Stimulated activated memory B cell treated with anti-CD40 and anti-IgM and Interleukin-4, amounts not matched to agents 10 μg/mL and 1 μg/mL and 100 μg/mL, for 72 hours (primary cell): ENCODE data around the gene MZB1.

Experiments
- ATAC-seq: fragments of 150-1000 bp; cut with Tn5 transposase; 2 replicates; pipeline ENCODE4 v1.10.0; 2021
- H3K27ac Mint-ChIP-seq: one replicate; pipeline ENCODE4 v1.8.0; 2022; ENCODE audit warnings: mild to moderate bottlenecking, mixed read lengths
- H3K27me3 Mint-ChIP-seq: one replicate; pipeline ENCODE4 v1.8.0; 2022; ENCODE audit warnings: mixed read lengths
- H3K36me3 Mint-ChIP-seq: one replicate; pipeline ENCODE4 v1.8.0; 2022; ENCODE audit warnings: mixed read lengths
- H3K4me1 Mint-ChIP-seq: one replicate; pipeline ENCODE4 v1.8.0; 2022; ENCODE audit warnings: mixed read lengths
- H3K4me3 Mint-ChIP-seq: one replicate; pipeline ENCODE4 v1.8.0; 2022; ENCODE audit warnings: mild to moderate bottlenecking, moderate library complexity, mixed read lengths
- H3K9me3 Mint-ChIP-seq: one replicate; pipeline ENCODE4 v1.8.0; 2022; ENCODE audit warnings: mixed read lengths

Gene MZB1, protein sequence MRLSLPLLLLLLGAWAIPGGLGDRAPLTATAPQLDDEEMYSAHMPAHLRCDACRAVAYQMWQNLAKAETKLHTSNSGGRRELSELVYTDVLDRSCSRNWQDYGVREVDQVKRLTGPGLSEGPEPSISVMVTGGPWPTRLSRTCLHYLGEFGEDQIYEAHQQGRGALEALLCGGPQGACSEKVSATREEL

DNA sequence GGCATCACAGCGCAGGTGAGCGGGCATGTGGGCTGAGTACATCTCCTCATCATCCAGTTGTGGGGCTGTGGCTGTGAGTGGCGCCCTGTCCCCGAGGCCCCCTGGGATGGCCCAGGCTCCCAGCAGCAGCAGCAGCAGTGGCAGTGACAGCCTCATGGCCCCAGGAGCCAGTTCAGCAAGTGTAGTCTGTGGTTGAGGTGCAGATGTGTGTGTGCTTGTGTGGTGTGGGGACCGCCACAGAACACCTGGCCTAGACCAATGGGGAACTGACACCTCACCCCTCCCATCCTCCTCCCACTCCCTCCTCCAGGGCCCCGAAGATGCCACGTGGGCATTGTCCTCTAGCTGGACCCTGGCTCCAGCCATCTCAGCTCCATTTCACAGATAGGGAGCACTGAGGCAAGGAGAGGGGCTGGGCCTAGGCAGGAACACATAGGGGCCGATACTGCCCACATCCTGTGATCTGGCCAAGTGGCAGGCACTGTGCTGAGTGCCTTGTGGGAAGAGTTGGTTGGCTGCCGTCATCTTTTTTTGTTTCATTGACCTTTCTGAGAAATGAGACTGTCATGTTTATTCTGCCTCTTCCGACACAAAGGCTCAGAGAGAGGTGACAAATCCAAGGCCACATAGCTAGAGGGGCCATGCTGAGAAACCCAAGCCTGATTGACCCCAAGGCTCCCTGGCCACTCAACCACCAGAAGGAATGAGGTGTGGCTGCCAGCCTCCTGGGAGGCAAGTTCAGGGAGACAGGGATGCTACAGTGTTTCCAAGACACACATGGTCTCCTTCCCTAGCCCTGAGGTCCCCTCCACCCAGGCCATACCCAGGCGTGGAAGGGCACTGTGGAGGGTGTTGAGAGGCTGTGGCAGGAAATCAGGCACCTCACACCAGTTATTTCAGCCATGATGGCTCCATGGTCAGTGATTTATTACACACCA is at the start of gene MZB1:
TSS of gene MZB1 (minus strand) at position 213 of the 938 bp plus-strand sequence. CDS start at position 156, 57 bp downstream.
- peak; percentile 84 for ATAC-seq
- no peaks in the 10 kb centered on the region for H3K36me3 Mint-ChIP-seq
- H3K27ac Mint-ChIP-seq: peak within 1 kb of the TSS; percentile 98
- H3K9me3 Mint-ChIP-seq: no peaks in the 10 kb centered on the region
- peaks cover 84% of the 10 kb centered on the region for H3K4me1 Mint-ChIP-seq
- H3K27me3 Mint-ChIP-seq: no peaks in the 10 kb centered on the region
- peak within 1 kb of the TSS; percentile 89 for H3K4me3 Mint-ChIP-seq

DNA sequence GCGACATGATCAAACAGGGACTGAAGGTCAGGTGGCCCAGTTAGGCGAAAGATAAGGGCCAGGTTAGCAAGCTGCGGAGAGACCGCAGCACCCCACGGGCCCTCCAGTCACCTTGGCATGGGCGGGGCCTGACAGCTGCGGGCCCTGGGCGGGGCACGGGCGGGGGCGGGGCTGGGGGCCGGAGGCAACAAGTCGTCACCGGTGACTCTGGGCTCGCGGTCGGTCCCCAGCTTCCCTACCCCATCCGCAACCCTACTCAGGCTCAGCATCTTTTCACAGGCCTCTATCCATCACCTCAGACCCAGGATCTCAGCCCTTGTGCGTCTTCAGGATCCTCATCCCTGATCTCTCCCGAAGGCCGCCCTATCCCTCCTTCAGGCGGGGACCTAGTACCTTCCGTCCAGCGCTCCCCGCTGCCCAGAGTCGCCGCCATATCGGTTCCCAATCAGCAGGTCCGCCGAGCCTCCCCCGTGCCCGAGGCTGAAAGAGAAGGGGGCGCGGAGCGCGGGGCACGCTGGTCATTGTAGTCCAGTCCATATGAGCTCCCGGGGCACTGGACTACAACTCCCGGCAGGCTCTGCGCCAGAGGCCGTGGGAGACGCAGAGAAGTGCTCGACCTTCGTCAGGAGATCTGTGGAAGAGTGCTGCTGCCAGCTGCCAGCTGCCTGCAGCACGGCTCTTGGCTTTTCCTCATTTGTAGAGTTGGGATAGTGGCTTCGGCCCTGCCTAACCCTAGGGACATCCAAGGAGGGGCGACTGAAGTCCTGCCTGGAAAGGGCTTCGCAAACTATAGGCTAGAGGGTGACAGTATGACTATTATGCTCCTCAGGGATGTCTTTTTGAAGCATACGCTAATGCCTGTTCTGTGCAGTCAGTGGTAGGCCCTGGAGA is 49.5 kb upstream of the MZB1 start, which contains the start of gene DNAJC18:
TSS of gene DNAJC18 (minus strand) at position 513 of the 891 bp plus-strand sequence. CDS start at position 433, 80 bp downstream.
- ATAC-seq: peak; percentile 99
- no peaks in the 10 kb centered on the region for H3K9me3 Mint-ChIP-seq
- peaks cover 27% of the 10 kb centered on the region for H3K4me1 Mint-ChIP-seq

DNA sequence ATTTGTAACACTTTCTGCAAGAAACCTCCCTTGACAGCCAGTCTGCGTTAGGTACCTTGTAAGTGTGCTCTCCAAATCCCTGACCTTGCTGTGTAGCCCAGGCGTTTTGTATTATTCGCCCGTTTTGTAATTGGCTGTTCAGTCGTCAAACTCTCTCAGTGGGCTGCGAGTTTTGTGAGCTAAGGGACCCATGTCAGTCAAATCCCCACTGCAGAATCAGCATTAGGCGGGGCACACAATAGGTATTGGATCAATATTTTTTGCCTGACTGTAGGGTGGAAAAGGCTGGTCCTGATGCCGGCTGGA is 48.9 kb upstream of the MZB1 start:
- Mint-ChIP-seq H3K27ac (peak overlapping the region; percentile 97), H3K36me3 (peaks cover 15% of the 10 kb centered on the region), H3K9me3 (no peaks in the 10 kb centered on the region), H3K27me3 (no peaks in the 10 kb centered on the region), H3K4me1 (peaks cover 24% of the 10 kb centered on the region), H3K4me3 (peak overlapping the region; percentile 97)
- no peak for ATAC-seq

More for the DNA sequence above, 49.5 kb upstream of the MZB1 start, which contains the start of gene DNAJC18:
- H3K27ac Mint-ChIP-seq: peak within 1 kb of the TSS; percentile 97
- H3K27me3 Mint-ChIP-seq: no peaks in the 10 kb centered on the region
- peak within 1 kb of the TSS; percentile 97 for H3K4me3 Mint-ChIP-seq
- peaks cover 15% of the 10 kb centered on the region for H3K36me3 Mint-ChIP-seq

DNA sequence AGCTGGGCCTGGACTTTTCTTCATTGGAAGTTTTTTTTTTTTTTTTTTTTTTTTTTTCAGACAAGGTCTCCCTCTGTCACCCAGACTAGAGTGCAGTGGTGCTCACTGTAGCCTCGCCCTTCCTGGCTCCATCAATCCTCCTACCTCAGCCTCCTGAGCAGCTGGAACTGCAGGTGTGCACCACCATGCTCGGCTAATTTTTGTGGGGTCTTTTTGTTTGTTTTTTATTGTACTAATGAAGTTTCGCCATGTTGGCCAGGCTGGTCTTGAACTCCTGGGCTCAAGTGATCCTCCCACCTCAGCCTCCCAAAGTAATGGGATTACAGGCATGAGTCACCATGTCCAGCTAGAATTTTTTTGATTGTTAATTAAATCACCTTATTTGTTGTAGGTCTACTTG is 46.0 kb upstream of the MZB1 start:
- no peak overlapping the region for H3K27ac Mint-ChIP-seq
- no peak for ATAC-seq
- peaks cover 22% of the 10 kb centered on the region for H3K4me1 Mint-ChIP-seq
- peaks cover 15% of the 10 kb centered on the region for H3K36me3 Mint-ChIP-seq
- H3K4me3 Mint-ChIP-seq: no peak overlapping the region
- no peaks in the 10 kb centered on the region for H3K27me3 Mint-ChIP-seq
- no peaks in the 10 kb centered on the region for H3K9me3 Mint-ChIP-seq

DNA sequence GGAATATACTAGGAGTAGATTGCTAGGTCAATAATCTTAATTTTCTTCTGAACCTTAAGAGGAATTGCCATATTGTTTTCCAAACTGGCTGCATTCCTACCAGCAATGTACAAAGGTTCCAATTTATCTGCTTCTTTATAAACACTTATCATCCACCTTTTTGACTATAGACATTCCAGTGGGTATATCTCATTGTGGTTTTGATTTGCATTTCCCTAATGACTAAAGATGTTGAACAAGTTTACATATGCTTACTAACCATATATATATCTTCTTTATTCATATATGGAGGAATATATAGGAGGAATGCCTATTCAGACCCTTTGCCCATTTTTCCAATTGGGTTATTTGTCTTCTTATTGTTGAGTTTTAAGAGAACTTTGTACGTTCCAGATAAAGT is 42.0 kb upstream of the MZB1 start:
- Mint-ChIP-seq H3K4me1 (no peaks in the 10 kb centered on the region), H3K4me3 (no peak overlapping the region)
- no peak for ATAC-seq

DNA sequence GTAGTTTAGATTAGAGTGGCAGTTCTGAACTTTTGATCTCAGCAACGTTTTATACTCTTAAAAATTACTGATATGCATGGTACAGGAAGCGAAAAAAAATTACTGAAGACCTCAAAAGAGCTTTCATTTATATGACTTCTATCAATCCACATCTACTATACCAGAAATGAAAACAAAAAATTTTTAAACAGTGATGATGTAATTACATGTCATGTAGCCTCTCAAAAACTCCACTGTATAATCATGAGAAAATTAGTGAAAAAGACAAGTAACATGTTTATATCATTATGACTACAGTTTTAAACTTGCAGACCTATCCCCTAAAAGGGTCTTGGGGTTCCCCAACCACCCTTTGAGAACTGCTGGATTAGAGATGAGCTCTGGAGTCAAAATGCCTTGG is 40.3 kb upstream of the MZB1 start:
- no peaks in the 10 kb centered on the region for H3K27me3 Mint-ChIP-seq

More for the DNA sequence above, 42.0 kb upstream of the MZB1 start:
- no peaks in the 10 kb centered on the region for H3K27me3 Mint-ChIP-seq
- H3K27ac Mint-ChIP-seq: no peak overlapping the region
- peaks cover 16% of the 10 kb centered on the region for H3K36me3 Mint-ChIP-seq
- H3K9me3 Mint-ChIP-seq: no peaks in the 10 kb centered on the region

DNA sequence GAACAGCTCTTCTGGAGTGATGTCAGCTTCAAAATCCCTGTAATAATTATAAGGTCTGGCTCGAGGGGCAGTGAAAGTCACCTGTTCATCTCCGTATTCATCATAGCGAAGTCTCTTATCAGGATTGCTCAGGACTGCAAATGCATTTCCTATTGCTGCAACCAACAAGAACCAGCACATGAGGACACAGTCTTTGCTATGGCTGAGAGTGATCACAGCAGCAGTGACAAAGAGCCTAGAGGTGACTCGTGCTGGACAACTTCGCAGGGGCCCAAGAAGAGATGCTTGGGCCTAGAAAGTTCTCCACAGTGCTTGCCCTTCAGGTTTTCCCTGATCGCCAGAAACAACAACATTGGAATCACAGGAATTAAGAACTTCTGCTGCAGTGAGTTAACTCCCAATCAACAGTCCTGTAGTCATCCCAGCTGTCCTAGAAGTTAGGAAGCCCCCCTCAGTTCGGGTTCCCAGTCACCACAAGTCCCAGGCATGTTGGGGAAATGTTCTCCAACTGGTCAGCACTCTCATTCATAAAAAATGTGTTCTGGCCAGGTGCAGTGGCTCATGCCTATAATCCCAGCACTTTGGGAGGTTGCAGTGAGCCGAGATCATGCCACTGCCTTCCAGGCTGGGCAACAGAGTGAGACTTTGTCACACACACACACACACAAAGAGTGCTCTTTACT is 36.6 kb upstream of the MZB1 start:
- Mint-ChIP-seq H3K27ac (no peak overlapping the region), H3K9me3 (no peaks in the 10 kb centered on the region)
- ATAC-seq: no peak

More for the DNA sequence above, 40.3 kb upstream of the MZB1 start:
- H3K4me1 Mint-ChIP-seq: no peaks in the 10 kb centered on the region
- H3K4me3 Mint-ChIP-seq: no peak overlapping the region
- ATAC-seq: no peak
- peaks cover 16% of the 10 kb centered on the region for H3K36me3 Mint-ChIP-seq
- no peak overlapping the region for H3K27ac Mint-ChIP-seq
- H3K9me3 Mint-ChIP-seq: no peaks in the 10 kb centered on the region

DNA sequence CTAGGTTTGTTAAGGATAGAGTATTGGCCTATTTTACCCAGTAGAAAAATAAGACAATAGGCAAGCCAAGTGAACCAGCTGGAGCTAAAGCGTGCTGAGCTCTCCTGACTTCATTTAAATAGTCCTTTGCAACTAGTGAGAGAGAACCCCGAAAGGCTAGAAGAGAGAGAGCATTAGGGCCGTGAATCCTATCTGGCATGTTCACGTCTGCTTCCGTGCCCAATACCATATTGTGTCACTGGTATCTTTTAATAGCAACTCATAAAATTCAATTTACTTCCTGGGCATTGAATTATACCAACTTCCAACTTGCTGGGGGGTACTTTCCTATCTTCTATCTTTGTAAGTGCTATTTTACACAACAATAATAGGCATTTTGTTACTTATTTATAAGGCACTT is 35.8 kb upstream of the MZB1 start:
- Mint-ChIP-seq H3K9me3 (no peaks in the 10 kb centered on the region), H3K27ac (no peak overlapping the region), H3K4me1 (peaks cover 6% of the 10 kb centered on the region), H3K27me3 (no peaks in the 10 kb centered on the region), H3K4me3 (no peak overlapping the region), H3K36me3 (peaks cover 41% of the 10 kb centered on the region)
- ATAC-seq: no peak

More for the DNA sequence above, 36.6 kb upstream of the MZB1 start:
- peaks cover 35% of the 10 kb centered on the region for H3K36me3 Mint-ChIP-seq
- no peak overlapping the region for H3K4me3 Mint-ChIP-seq
- no peaks in the 10 kb centered on the region for H3K27me3 Mint-ChIP-seq
- peaks cover 6% of the 10 kb centered on the region for H3K4me1 Mint-ChIP-seq

DNA sequence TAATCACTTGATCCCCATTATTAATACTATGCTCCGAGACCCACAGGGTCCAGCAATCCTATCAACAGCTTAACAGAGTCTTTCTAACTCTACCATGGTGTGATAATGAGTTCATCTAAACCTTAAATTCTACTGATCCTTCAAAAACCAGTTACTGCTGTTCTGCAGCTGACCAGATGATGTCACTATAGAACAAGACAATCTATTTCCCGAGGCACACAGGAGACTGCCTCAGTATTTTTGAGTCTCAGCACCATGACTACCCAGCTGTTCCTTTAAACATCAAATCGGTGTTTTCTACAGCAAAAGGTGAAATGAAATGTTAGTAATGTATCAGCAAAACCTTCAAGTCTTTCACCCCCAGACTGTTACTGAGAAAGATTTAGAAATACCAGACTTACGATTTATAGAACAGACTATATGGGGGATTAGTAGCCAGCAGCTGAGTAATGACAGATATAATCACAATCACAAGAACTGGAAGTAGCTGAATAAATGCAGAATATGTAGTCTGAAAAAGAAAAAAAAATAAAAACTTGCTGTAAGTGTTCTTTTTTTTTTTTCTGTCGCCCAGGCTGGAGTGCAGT is 32.7 kb upstream of the MZB1 start:
- Mint-ChIP-seq H3K27me3 (no peaks in the 10 kb centered on the region), H3K9me3 (no peaks in the 10 kb centered on the region), H3K4me1 (peaks cover 6% of the 10 kb centered on the region), H3K27ac (peak overlapping the region; percentile 11), H3K36me3 (peaks cover 52% of the 10 kb centered on the region), H3K4me3 (no peak overlapping the region)
- ATAC-seq: peak; percentile 83

DNA sequence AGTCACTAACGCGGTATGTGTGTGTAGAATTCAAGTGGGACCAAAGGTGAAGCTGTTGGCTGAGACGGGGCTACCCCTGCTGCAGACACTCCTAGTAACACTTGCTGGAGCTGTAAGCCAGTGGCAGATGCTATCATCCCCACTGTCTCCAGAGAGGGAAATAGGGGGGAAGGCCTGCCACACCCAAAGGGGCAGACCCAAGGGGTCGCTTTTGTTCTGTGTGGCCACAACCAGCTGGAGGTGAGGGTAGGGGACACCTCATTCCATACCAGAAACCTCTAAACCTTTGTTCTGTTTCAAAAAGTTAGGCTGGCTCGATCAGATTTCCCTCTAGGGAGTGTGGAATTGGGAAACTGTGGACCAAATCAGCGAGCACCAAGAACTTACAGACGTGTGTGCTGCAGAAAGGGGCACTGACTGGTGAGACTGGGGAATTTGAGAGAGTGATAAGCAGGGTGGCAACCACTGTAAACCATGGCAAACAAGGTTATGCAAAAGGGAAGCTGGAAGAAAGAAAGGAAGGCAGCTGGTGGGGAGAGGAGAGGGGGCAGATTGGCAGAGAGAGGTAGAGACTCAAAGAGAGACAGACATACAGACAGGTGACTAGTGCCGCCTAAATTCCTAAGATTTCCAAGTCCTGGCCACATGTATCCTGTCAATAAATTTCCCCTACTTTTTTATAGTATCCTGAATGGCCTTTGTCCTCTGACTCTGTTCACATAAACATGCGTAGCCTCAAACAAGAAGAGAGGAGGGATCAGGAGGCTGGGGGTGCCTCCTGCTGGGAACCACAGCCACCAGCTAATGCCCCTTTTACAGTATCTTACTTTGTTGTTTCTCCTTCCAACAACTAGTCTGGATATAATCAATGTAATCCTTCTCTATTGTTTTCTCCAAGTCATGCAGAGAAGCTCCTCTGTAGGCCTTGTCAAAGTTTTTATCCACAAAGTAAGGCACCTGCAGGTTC is 29.8 kb upstream of the MZB1 start:
- H3K27me3 Mint-ChIP-seq: no peaks in the 10 kb centered on the region
- peaks cover 6% of the 10 kb centered on the region for H3K4me1 Mint-ChIP-seq
- H3K4me3 Mint-ChIP-seq: no peak overlapping the region
- ATAC-seq: no peak
- H3K36me3 Mint-ChIP-seq: peaks cover 42% of the 10 kb centered on the region
- no peaks in the 10 kb centered on the region for H3K9me3 Mint-ChIP-seq
- no peak overlapping the region for H3K27ac Mint-ChIP-seq

DNA sequence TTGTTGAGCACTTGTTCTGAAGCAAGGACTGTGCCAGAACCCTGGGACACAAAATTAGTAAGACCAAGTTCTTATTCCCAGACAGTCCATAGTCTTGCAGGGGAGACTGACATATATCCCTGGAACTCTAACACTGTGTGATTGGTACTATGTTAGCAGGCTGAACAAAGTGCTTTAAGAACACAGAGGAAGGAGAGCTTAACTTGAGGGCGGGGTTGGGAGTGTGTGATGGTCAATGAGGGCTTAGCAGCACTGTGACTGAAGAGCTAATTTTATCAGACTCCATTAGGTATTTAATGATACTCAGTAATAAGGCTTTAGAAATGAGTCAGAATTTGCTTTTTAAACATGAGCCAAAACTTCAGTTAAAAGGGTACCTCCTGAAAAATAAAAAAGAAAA is 29.1 kb upstream of the MZB1 start:
- peaks cover 39% of the 10 kb centered on the region for H3K36me3 Mint-ChIP-seq
- no peak overlapping the region for H3K27ac Mint-ChIP-seq
- no peaks in the 10 kb centered on the region for H3K9me3 Mint-ChIP-seq
- no peaks in the 10 kb centered on the region for H3K27me3 Mint-ChIP-seq
- ATAC-seq: no peak
- no peak overlapping the region for H3K4me3 Mint-ChIP-seq
- peaks cover 6% of the 10 kb centered on the region for H3K4me1 Mint-ChIP-seq

DNA sequence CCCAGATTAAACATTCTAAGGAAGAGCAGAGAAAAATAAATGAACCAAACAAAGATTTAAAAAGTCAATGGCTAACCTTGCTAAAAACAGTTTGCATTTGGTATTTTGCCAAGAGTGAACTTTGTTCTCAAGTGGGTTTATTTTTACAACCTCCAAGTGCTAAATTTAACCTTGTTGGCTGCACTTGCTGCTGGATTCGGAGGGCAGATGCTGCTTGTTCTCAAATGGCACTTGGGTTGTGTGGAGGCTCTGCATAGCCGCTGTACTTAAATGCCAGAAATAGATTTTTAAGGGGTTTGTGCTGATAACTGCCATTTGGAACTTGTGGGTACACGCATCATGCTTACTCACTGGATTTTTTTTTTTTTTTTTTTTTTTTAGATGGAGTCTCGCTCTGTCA is 27.5 kb upstream of the MZB1 start:
- no peaks in the 10 kb centered on the region for H3K9me3 Mint-ChIP-seq
- no peak overlapping the region for H3K4me3 Mint-ChIP-seq
- ATAC-seq: no peak
- H3K27ac Mint-ChIP-seq: no peak overlapping the region
- no peaks in the 10 kb centered on the region for H3K27me3 Mint-ChIP-seq
- H3K4me1 Mint-ChIP-seq: peaks cover under 1% of the 10 kb centered on the region
- peaks cover 44% of the 10 kb centered on the region for H3K36me3 Mint-ChIP-seq

DNA sequence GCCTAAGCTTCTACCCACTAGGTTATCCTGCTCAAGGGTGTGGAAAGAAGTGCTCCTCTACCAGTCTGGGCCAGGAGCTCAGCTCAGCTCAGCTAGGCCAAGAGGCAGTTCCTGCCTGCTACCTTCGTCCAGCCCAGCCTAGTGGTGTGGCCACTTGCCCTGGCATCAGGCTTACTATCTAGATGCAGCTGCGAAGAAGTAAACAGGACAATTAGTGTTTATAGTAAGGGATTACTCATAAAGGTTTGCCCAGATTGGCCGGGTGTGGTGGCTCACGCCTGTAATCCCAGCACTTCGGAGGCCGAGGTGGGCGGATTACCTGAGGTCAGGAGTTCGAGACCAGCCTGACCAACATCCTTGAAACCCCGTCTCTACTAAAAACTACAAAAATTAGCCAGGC is 26.9 kb upstream of the MZB1 start:
- Mint-ChIP-seq H3K9me3 (no peaks in the 10 kb centered on the region), H3K4me3 (no peak overlapping the region), H3K27me3 (no peaks in the 10 kb centered on the region), H3K36me3 (peaks cover 47% of the 10 kb centered on the region), H3K4me1 (no peaks in the 10 kb centered on the region), H3K27ac (no peak overlapping the region)
- no peak for ATAC-seq
